ENCODE data around the gene ZNF236. TPM values are rescaled to one million over a fixed set of nuclear protein-coding genes. Genes with fewer than 3 reads are reported as not detected.

Gene ZNF236
- total RNA-seq, 1 donor from 2014 or later: 20.4 TPM

DNA sequence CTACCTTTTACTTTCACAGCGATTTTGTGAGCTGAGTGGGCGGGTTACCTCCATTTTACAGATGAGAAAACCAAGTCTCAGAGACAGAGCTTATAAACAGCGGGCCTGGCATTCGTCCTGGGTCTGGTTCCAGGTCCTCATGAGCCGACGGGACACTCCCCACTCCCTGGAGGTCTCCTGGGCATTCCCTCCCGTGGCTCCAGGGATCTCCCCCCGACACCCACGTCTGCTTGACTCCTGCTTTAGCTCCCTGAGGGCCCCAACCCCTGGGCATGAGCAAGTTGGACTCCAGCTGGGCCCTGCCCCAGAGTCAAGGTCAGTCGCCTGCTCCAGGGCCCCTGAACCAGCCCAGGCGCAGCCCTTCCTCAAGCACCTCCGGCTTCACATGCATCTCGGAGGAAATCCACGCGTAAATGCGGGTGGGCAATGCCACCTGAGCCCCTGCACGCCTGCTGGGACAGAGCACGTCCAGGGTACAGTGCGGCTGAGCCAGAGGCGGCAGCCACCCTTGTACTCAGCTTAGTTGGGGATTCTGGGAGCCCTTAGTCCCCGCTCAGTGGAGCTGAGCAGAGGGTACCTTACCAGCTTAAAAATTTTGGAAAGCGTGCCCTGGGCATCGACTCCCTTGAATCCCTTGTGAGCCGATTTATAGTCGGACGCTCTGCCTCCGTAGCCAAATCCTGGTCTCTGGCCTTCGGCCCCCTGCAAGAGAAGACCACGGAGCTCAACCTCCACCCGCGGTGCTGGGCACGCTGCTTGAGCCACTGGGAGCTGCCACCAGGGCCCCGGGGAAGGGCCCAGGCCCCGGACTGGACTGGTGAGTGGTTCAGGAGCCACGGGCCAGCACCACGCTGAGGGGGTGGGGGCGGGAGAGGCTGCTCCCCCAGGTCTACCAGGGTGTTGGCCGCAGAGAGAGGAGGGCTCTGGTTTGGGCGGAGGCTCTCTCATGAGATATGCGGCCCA lies 162.1 kb downstream of the ZNF236 start:
- peaks cover 4% of the 10 kb centered on the region for H3K4me1 Mint-ChIP-seq (ENCODE audit: unreplicated experiment)
- peaks cover 4% of the 10 kb centered on the region for H3K36me3 Mint-ChIP-seq (ENCODE audit: unreplicated experiment)
- DNase-seq (ENCODE audit: extremely low spot score, unreplicated experiment): peak; percentile 80
- H3K27me3 Mint-ChIP-seq (ENCODE audit: unreplicated experiment): peaks cover 4% of the 10 kb centered on the region
- no peak overlapping the region for H3K4me3 Mint-ChIP-seq (ENCODE audit: unreplicated experiment)
- no peak for TF ChIP-seq CTCF (IDR thresholded peaks at IDR 0.05)
- H3K9me3 Mint-ChIP-seq (ENCODE audit: unreplicated experiment): no peaks in the 10 kb centered on the region
- H3K27ac Mint-ChIP-seq (ENCODE audit: unreplicated experiment): no peak overlapping the region

DNA sequence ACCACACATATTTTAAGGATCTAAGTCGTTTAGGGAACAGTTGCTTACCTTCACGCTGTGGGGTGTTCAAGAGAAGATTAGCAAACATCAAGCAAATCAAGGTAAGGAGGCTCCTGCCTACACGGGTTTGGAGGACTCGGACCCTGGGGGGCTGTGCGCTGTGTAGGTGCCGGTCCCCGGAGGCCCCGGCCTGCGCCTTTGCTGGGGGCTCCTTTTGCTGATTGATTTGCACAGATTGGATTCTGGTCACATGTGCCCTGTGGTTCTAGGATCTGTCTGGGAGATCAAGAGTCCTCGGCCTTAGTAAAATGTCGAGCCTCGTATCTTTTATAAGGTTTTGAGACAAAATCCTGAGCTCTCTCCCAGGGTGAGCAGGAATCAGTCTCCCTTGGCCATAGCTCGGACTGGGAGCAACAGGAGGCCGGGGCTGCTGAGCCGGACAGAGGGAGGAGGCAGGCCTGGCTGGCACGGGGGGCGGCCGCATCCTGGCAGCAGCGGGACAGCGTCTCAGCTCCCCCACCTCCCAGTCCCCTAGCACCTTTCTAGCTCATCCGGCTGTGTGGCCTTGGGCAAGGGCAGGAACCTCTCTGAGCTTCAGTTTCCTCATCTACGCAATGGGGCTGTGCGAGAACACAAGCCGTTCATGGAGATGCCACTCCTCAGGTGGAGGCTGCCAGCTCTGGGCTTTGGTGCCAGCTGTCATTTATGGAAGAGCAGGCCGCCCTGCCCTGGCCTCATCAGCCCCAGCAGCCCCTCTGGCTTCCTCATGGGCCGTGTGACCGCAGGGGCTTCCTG lies 163.0 kb downstream of the ZNF236 start:
- H3K27me3 Mint-ChIP-seq (ENCODE audit: unreplicated experiment): peaks cover 4% of the 10 kb centered on the region
- H3K27ac Mint-ChIP-seq (ENCODE audit: unreplicated experiment): no peak overlapping the region
- no peak overlapping the region for H3K4me3 Mint-ChIP-seq (ENCODE audit: unreplicated experiment)
- no peaks in the 10 kb centered on the region for H3K9me3 Mint-ChIP-seq (ENCODE audit: unreplicated experiment)
- H3K36me3 Mint-ChIP-seq (ENCODE audit: unreplicated experiment): no peaks in the 10 kb centered on the region
- DNase-seq (ENCODE audit: extremely low spot score, unreplicated experiment): peak; percentile 67
- peaks cover 2% of the 10 kb centered on the region for H3K4me1 Mint-ChIP-seq (ENCODE audit: unreplicated experiment)
- no peak for TF ChIP-seq CTCF (IDR thresholded peaks at IDR 0.05)

GRCh38 chr18:76985951-76986236 lies 163.5 kb downstream of the ZNF236 start:
- peaks cover 2% of the 10 kb centered on the region for H3K4me1 Mint-ChIP-seq (ENCODE audit: unreplicated experiment)
- no peaks in the 10 kb centered on the region for H3K36me3 Mint-ChIP-seq (ENCODE audit: unreplicated experiment)
- DNase-seq (ENCODE audit: extremely low spot score, unreplicated experiment): no peak
- no peaks in the 10 kb centered on the region for H3K9me3 Mint-ChIP-seq (ENCODE audit: unreplicated experiment)
- no peak overlapping the region for H3K27ac Mint-ChIP-seq (ENCODE audit: unreplicated experiment)
- peaks cover 4% of the 10 kb centered on the region for H3K27me3 Mint-ChIP-seq (ENCODE audit: unreplicated experiment)
- no peak for TF ChIP-seq CTCF (IDR thresholded peaks at IDR 0.05)
- H3K4me3 Mint-ChIP-seq (ENCODE audit: unreplicated experiment): no peak overlapping the region

- no peaks in the 10 kb centered on the region for H3K9me3 Mint-ChIP-seq (ENCODE audit: unreplicated experiment)
- H3K36me3 Mint-ChIP-seq (ENCODE audit: unreplicated experiment): no peaks in the 10 kb centered on the region
- no peak overlapping the region for H3K4me3 Mint-ChIP-seq (ENCODE audit: unreplicated experiment)
- H3K4me1 Mint-ChIP-seq (ENCODE audit: unreplicated experiment): no peaks in the 10 kb centered on the region
- H3K27me3 Mint-ChIP-seq (ENCODE audit: unreplicated experiment): peaks cover 4% of the 10 kb centered on the region
- no peak for DNase-seq (ENCODE audit: extremely low spot score, unreplicated experiment)
- no peak for TF ChIP-seq CTCF (IDR thresholded peaks at IDR 0.05)
- no peak overlapping the region for H3K27ac Mint-ChIP-seq (ENCODE audit: unreplicated experiment)
Measured at GRCh38 chr18:76986406-76986805, 164.0 kb downstream of the ZNF236 start.
